Adrenal gland (tissue), 5 donors: Measurements from ENCODE around the gene FCAR.
"Not testable (repeated sequence)": the region's sequence is repeated elsewhere in the genome, so short reads cannot be mapped to it uniquely, and the experiment has no call there.

Source experiments
- CTCF ChIP-seq, 6 experiments: fragments of 450-650 bp in 4 of 6; fragments of 200-600 bp in 2 of 6; sonication (generic) in 1 of 6; IDR thresholded peaks; 1 replicate in 5 of 6; 2 replicates in 1 of 6; pipeline versions ENCODE4 v1.5.1 to v1.8.0; 2016 to 2021; ENCODE audit warnings: antibody characterized with exemption in 6 of 6, mild to moderate bottlenecking in 2 of 6, moderate library complexity in 1 of 6
- POLR2A ChIP-seq, 2 donors: fragments of 450-650 bp; IDR thresholded peaks; one replicate each; pipeline ENCODE4 v1.6.1; 2017; ENCODE audit warnings: antibody characterized with exemption in 2 of 2, mild to moderate bottlenecking in 2 of 2, moderate library complexity in 1 of 2
- donor health status: DM: no; HTN: no; CAD: no.

GRCh38 chr19:54859421-54859820 lies 14.6 kb upstream of the FCAR start:
- not testable (repeated sequence) for TF ChIP-seq CTCF, POLR2A (IDR thresholded peaks at IDR 0.05)
